Measurements from ENCODE around the gene SLC2A4RG.

DNA sequence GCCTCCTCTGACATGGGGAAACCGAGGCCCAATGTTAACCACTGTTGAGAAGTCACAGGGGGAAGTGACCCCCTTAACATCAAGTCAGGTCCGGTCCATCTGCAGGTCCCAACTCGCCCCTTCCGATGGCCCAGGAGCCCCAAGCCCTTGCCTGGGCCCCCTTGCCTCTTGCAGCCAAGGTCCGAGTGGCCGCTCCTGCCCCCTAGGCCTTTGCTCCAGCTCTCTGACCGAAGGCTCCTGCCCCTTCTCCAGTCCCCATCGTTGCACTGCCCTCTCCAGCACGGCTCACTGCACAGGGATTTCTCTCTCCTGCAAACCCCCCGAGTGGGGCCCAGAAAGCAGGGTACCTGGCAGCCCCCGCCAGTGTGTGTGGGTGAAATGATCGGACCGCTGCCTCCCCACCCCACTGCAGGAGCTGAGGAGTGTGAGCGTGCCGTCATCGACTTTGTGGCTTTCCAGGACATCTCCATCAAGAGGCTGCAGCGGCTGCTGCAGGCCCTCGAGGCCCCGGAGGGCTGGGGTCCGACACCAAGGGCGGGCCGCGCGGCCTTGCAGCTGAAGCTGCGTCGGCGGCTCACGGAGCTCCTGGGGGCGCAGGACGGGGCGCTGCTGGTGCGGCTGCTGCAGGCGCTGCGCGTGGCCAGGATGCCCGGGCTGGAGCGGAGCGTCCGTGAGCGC lies 41.6 kb upstream of the SLC2A4RG start:
- TF ChIP-seq, protein P1, sequence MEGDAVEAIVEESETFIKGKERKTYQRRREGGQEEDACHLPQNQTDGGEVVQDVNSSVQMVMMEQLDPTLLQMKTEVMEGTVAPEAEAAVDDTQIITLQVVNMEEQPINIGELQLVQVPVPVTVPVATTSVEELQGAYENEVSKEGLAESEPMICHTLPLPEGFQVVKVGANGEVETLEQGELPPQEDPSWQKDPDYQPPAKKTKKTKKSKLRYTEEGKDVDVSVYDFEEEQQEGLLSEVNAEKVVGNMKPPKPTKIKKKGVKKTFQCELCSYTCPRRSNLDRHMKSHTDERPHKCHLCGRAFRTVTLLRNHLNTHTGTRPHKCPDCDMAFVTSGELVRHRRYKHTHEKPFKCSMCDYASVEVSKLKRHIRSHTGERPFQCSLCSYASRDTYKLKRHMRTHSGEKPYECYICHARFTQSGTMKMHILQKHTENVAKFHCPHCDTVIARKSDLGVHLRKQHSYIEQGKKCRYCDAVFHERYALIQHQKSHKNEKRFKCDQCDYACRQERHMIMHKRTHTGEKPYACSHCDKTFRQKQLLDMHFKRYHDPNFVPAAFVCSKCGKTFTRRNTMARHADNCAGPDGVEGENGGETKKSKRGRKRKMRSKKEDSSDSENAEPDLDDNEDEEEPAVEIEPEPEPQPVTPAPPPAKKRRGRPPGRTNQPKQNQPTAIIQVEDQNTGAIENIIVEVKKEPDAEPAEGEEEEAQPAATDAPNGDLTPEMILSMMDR (IDR thresholded peaks at IDR 0.05): no peak
- no peak for TF ChIP-seq EP300 (IDR thresholded peaks at IDR 0.05)
- TF ChIP-seq POLR2A (IDR thresholded peaks at IDR 0.05): no peak
